NCI-H2171 treated with DMSO at 0.1 percent for 48 hours (cell line): ENCODE data around the gene MYB.
A peak's percentile ranks its signal among the peaks of the same experiment; 100 is the strongest.
"Not testable (repeated sequence)": the region's sequence is repeated elsewhere in the genome, so short reads cannot be mapped to it uniquely, and the experiment has no call there.

Experiments
- DNase-seq: peaks from one replicate; lab custom pipeline; 2025; lab: John Stamatoyannopoulos, UW

Gene MYB

DNA sequence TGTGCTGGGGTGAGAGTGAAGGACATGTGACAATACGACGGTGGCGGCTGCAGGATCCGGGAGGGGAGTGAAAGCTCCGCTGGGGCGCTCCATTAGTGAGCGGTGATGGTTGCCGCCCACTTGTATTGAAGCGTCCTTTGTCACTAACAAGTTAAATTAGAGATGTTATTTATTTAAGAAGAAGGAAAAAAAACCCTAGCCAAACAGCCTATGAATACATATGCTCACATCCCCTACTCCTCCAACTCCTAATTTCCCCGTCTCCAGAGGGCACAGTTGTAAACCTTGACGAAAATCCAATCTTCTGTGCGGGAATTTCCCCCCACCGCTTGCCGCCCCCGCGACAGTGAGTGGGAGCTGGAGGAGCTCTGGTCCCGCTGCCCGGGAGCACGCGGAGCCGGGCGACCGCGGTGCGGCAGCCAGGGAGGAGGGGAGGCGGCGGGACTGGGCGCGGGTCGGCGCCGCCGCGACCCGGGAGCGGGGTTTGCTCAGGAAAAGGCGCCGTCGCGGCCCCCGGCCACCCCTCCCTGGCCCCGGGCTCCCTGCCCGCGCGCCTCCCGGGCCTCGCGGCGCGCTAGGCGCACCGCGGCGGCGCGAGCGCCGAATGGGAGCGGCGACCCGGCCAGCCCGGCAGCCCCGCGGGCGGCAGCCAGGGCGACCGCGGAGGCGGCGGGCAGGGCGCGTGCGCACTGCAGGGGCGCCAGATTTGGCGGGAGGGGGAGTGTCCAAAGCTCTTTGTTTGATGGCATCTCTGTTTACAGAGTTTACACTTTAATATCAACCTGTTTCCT lies at the start of gene MYB:
Gene MYB (plus strand): TSS at position 767 of the 791 bp plus-strand sequence. CDS start 206 bp downstream, outside the sequence.
- DNase-seq, result peak; percentile 92

GRCh38 chr6:135132776-135133175 lies 48.3 kb upstream of the MYB start:
- DNase-seq, result no peak

- DNase-seq, result no peak
Measured at GRCh38 chr6:135135835-135136234, 45.3 kb upstream of the MYB start.

- no peak for DNase-seq
Measured at GRCh38 chr6:135137826-135138225, 43.3 kb upstream of the MYB start.

DNA sequence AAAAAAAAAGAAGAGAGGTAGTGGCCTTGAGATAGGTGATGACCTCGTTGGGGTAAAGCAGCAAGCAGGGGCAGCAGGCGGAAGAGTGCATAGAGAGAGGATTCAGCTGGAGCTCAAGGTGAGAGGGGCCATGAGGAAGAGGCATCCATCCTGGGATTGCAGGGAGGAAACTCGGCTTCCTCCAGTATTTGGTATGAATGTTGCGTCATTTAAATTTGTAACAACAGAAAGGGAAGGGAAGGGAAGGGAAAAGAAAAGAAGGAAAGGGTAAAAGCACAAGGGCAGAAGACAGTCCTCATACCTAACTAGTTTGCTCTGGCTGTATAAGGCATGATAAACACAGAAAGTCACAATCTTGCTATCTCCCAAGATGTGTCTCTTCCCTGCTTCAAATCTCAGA lies 39.9 kb upstream of the MYB start:
- no peak for DNase-seq

GRCh38 chr6:135141728-135142127 lies 39.4 kb upstream of the MYB start:
- DNase-seq, result no peak

- not testable (repeated sequence) for DNase-seq
Measured at GRCh38 chr6:135142232-135142631, 38.9 kb upstream of the MYB start.

- DNase-seq, result no peak
Measured at GRCh38 chr6:135144673-135145062, 36.4 kb upstream of the MYB start.

GRCh38 chr6:135145063-135145800 lies 35.9 kb upstream of the MYB start:
- peak; percentile 12 for DNase-seq

GRCh38 chr6:135146162-135146934 lies 34.8 kb upstream of the MYB start:
- no peak for DNase-seq

- DNase-seq, result no peak
Measured at GRCh38 chr6:135147637-135148592, 33.2 kb upstream of the MYB start.

GRCh38 chr6:135148889-135149288 lies 32.2 kb upstream of the MYB start:
- no peak for DNase-seq

GRCh38 chr6:135149376-135149775 lies 31.7 kb upstream of the MYB start:
- no peak for DNase-seq

DNA sequence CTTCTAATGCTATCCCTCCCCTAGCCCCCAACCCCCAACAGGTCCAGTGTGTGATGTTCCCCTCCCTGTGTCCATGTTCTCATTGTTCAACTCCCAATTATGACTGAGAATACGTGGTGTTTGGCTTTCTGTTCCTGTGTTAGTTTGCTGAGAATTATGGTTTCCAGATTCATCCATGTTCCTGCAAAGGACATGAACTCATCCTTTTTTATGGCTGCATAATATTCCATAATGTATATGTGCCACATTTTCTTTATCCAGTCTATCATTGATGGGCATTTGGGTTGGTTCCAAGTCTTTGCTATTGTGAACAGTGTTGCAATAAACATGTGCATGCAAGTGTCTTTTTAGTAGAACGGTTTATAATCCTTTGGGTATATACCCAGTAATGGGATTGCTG lies 30.6 kb upstream of the MYB start:
- DNase-seq, result not testable (repeated sequence)

GRCh38 chr6:135154125-135154524 lies 27.0 kb upstream of the MYB start:
- not testable (repeated sequence) for DNase-seq

GRCh38 chr6:135158397-135158796 lies 22.7 kb upstream of the MYB start:
- DNase-seq, result no peak

- no peak for DNase-seq
Measured at GRCh38 chr6:135159531-135159930, 21.6 kb upstream of the MYB start.

GRCh38 chr6:135161411-135162395 lies 19.4 kb upstream of the MYB start:
- DNase-seq, result no peak

DNA sequence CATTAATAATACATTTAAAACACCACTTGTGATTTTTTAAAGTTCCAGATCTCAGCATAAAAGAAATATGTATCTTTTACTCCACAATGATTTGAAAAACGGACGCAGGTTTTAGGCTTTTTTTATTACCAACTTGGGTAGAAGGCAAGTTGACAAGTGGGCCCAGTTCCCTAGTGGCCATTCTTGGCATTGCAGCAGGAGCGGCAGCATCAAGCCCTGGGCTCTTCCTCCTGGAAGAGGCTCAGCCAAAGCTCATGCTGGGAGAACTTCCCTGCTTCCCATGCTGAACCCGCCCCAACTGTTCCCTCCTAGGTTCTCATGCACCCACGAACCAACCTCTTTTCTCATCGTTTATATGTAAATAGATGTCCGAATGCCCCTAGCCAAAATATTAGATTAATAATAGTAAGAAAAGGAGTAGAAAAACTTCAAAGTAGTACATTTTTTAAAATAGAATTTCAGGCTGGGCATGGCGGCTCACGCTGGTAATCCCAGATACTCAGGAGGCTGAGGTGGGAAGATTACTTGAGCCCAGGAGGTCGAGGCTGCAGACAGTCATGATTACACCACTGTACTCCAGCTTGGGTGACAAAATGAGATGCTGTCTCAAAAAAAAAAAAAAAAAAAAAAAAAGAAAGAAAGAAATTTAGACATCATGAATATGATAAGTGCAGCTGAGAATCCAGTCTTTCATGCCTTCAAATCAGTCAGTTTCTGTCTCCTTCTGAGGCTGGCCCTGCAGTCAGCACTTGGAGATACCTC lies 18.2 kb upstream of the MYB start:
- DNase-seq, result peak; percentile 15

DNA sequence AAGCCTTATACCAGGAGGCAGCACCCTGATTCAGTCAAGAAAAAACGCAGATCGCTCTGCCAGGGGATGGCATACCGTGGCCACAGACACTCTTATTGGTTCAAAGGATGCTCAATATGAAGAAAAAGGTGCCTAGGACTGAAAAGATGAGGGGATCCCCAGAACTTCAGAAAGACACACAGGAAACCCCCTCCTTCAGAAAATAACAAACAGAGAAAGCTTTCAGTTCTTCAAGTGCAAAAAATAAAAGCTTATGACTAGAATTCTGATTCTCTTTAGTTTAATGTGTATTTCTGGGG lies 17.7 kb upstream of the MYB start:
- DNase-seq, result no peak
